Measurements from ENCODE around the gene NFAT5.

NFAT5 gene

DNA sequence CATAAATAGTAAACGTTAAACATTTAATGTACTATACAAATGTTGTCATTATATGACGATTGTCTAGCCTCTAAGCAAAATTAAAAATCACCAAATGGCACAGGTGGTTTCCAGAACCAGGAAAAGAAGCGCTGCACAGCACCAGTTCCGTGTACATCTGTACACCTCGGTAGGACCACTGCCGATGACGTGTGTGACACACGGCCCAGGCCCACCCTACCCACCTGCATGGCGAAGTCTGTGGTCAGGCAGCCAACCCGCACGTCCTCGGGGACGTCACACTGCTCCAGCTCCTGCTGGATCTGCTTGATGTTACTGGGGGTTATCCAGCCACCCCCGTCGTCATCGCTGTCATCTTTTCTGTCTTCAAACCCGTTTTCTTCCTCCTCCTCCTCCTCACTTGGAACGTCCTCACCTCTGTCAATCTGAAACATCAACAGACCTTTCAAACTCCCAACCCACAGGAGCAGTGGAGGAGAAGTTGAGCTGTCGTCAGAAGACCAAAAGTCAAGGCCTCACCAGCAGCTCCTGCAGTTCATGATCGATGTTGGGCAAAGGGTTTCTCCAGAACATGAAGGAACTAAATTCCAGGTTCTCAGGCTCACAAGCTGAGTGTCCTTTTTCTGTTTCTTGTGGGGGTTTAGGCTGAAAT is 183.1 kb downstream of the NFAT5 start:
- TF ChIP-seq CTCF (IDR thresholded peaks at IDR 0.05; ENCODE audit: low read depth, low read length) = no peak
- DNase-seq (ENCODE audit: extremely low read depth, low read depth) = no peak

- no peak for DNase-seq (ENCODE audit: extremely low read depth, low read depth)
- TF ChIP-seq CTCF (IDR thresholded peaks at IDR 0.05; ENCODE audit: low read depth, low read length) = no peak
Observed at GRCh38 chr16:69754143-69754468, 188.3 kb downstream of the NFAT5 start.
